Neural progenitor cell (in vitro differentiated cells): ENCODE data around the gene RAB13. TPM values are rescaled to one million over a fixed set of nuclear protein-coding genes. Genes with fewer than 3 reads are reported as not detected.

Experiments
- DNase-seq: peaks from one replicate; pipeline ENCODE4 v3.0.0-alpha.2; 2016; ENCODE audit warnings: low spot score
- H2AFZ ChIP-seq: fragments of 200-600 bp; sonication (generic); replicated peaks from 2 replicates; pipeline ENCODE4 v1.6.1; 2016; ENCODE audit warnings: antibody characterized with exemption
- H3F3A ChIP-seq: fragments of 200-600 bp; sonication (generic); 2 replicates; pipeline ENCODE4 v1.6.1; 2016; ENCODE audit warnings: antibody characterized with exemption, low read depth
- H3K27ac ChIP-seq: fragments of 200-600 bp; sonication (generic); 2 replicates; pipeline ENCODE4 v1.5.1; 2016; ENCODE audit warnings: mild to moderate bottlenecking
- H3K27me3 ChIP-seq: fragments of 200-600 bp; sonication (generic); 2 replicates; pipeline ENCODE4 v1.6.1; 2016; ENCODE audit warnings: mild to moderate bottlenecking, moderate library complexity
- H3K36me3 ChIP-seq: fragments of 200-600 bp; sonication (generic); 2 replicates; pipeline ENCODE4 v1.5.1; 2016
- H3K4me1 ChIP-seq: fragments of 200-600 bp; sonication (generic); 2 replicates; pipeline ENCODE4 v1.6.1; 2016; ENCODE audit warnings: mixed run types
- H3K4me2 ChIP-seq: fragments of 200-600 bp; sonication (generic); 2 replicates; pipeline ENCODE4 v1.6.1; 2016
- H3K4me3 ChIP-seq: fragments of 200-600 bp; sonication (generic); 2 replicates; pipeline ENCODE4 v1.5.1; 2016
- H3K79me2 ChIP-seq: fragments of 200-600 bp; sonication (generic); 2 replicates; pipeline ENCODE4 v1.6.1; 2016; ENCODE audit warnings: low read depth
- H3K9ac ChIP-seq: fragments of 200-600 bp; sonication (generic); 2 replicates; pipeline ENCODE4 v1.6.1; 2016
- H3K9me3 ChIP-seq: fragments of 200-600 bp; sonication (generic); 2 replicates; pipeline ENCODE4 v1.5.1; 2016; ENCODE audit warnings: low read depth
- H4K20me1 ChIP-seq: fragments of 200-600 bp; sonication (generic); 2 replicates; pipeline ENCODE4 v1.6.1; 2016; ENCODE audit warnings: low read depth
- H3K27ac Mint-ChIP-seq: 3 replicates; pipeline ENCODE4 v1.8.0; 2021; ENCODE audit warnings: mixed read lengths
- H3K27me3 Mint-ChIP-seq: 2 replicates; pipeline ENCODE4 v1.8.0; 2022; ENCODE audit warnings: low read depth, mild to moderate bottlenecking, inconsistent platforms, moderate library complexity, mixed read lengths; ENCODE audit not compliant: insufficient read depth
- H3K36me3 Mint-ChIP-seq: 3 replicates; pipeline ENCODE4 v1.8.0; 2021; ENCODE audit warnings: mixed read lengths
- H3K4me1 Mint-ChIP-seq: 3 replicates; pipeline ENCODE4 v1.8.0; 2021; ENCODE audit warnings: mixed read lengths
- H3K4me3 Mint-ChIP-seq: 3 replicates; pipeline ENCODE4 v1.8.0; 2021; ENCODE audit warnings: mild to moderate bottlenecking, moderate library complexity, mixed read lengths
- H3K9me3 Mint-ChIP-seq: 3 replicates; pipeline ENCODE4 v1.8.0; 2020; ENCODE audit warnings: mixed read lengths
- CTCF ChIP-seq: fragments of 200-600 bp; sonication (generic); IDR thresholded peaks from 2 replicates; pipeline ENCODE4 v1.5.1; 2017; ENCODE audit warnings: antibody characterized with exemption, mild to moderate bottlenecking
- EZH2 ChIP-seq: fragments of 200-600 bp; sonication (generic); IDR thresholded peaks from 2 replicates; pipeline ENCODE4 v1.6.1; 2017; ENCODE audit warnings: antibody characterized with exemption, mild to moderate bottlenecking, moderate library complexity
- EZH2phosphoT487 ChIP-seq: fragments of 200-600 bp; sonication (generic); IDR thresholded peaks from 2 replicates; pipeline ENCODE4 v1.6.1; 2017; ENCODE audit warnings: antibody characterized with exemption
- total RNA-seq: library from RNA; depleted of rRNA; stranded (reverse); fragments of >200 nt; gene quantifications from 2 replicates; pipeline ENCODE4 v1.2.3, GENCODE V29; 2015; ENCODE audit warnings: low replicate concordance

RAB13 gene
- total RNA-seq, 1 donor from 2014 or later = 14.3 TPM

- Histone ChIP-seq H2AFZ (peak overlapping the region; percentile 90), H3F3A (peaks cover 40% of the 10 kb centered on the region), H3K4me2 (peak overlapping the region; percentile 84), H3K4me1 (peaks cover 7% of the 10 kb centered on the region), H3K4me3 (peak overlapping the region; percentile 88), H3K79me2 (peaks cover 20% of the 10 kb centered on the region), H3K36me3 (peaks cover 3% of the 10 kb centered on the region), H3K9me3 (no peaks in the 10 kb centered on the region), H3K27ac (no peak overlapping the region), H3K27me3 (no peaks in the 10 kb centered on the region), H4K20me1 (no peaks in the 10 kb centered on the region), H3K9ac (peak overlapping the region; percentile 33)
- Mint-ChIP-seq H3K27ac (no peak overlapping the region), H3K4me1 (peaks cover 25% of the 10 kb centered on the region), H3K4me3 (peak overlapping the region; percentile 99), H3K27me3 (peaks cover 11% of the 10 kb centered on the region), H3K36me3 (peaks cover 18% of the 10 kb centered on the region), H3K9me3 (no peaks in the 10 kb centered on the region)
- DNase-seq = no peak
- TF ChIP-seq EZH2phosphoT487 = no peak
- no peak for TF ChIP-seq CTCF
- no peak for TF ChIP-seq EZH2
Measured at GRCh38 chr1:153978274-153978909, 7.7 kb downstream of the RAB13 start.

GRCh38 chr1:153977250-153978240, 8.6 kb downstream of the RAB13 start, which contains the start of gene JTB:
Gene JTB, minus strand, starts transcription at chr1:153977674. Its CDS starts 422 bp downstream, at chr1:153977252.
- Mint-ChIP-seq H3K27ac (peak within 1 kb of the TSS; percentile 96), H3K27me3 (peaks cover 9% of the 10 kb centered on the region), H3K4me3 (peak within 1 kb of the TSS; percentile 99), H3K9me3 (no peaks in the 10 kb centered on the region), H3K36me3 (peaks cover 17% of the 10 kb centered on the region), H3K4me1 (peaks cover 25% of the 10 kb centered on the region)
- Histone ChIP-seq H3K4me3 (peak within 1 kb of the TSS; percentile 88), H3K27me3 (no peaks in the 10 kb centered on the region), H3K79me2 (peaks cover 20% of the 10 kb centered on the region), H4K20me1 (no peaks in the 10 kb centered on the region), H3F3A (peaks cover 40% of the 10 kb centered on the region), H3K27ac (no peak within 1 kb of the TSS), H3K9ac (peak within 1 kb of the TSS; percentile 68), H2AFZ (peak within 1 kb of the TSS; percentile 90), H3K4me2 (peak within 1 kb of the TSS; percentile 84), H3K4me1 (peaks cover 7% of the 10 kb centered on the region), H3K36me3 (peaks cover 3% of the 10 kb centered on the region), H3K9me3 (no peaks in the 10 kb centered on the region)
- TF ChIP-seq CTCF = no peak
- no peak for TF ChIP-seq EZH2
- no peak for TF ChIP-seq EZH2phosphoT487
- peak; percentile 96 for DNase-seq

GRCh38 chr1:153976819-153977249, 9.3 kb downstream of the RAB13 start:
- Mint-ChIP-seq H3K27me3 (peaks cover 9% of the 10 kb centered on the region), H3K9me3 (no peaks in the 10 kb centered on the region), H3K4me3 (peak overlapping the region; percentile 99), H3K4me1 (peaks cover 25% of the 10 kb centered on the region), H3K36me3 (peaks cover 23% of the 10 kb centered on the region), H3K27ac (peak overlapping the region; percentile 2)
- Histone ChIP-seq H3K27ac (no peak overlapping the region), H3K79me2 (peaks cover 20% of the 10 kb centered on the region), H3K4me1 (peaks cover 7% of the 10 kb centered on the region), H3K36me3 (peaks cover 3% of the 10 kb centered on the region), H3K4me2 (peak overlapping the region; percentile 84), H4K20me1 (no peaks in the 10 kb centered on the region), H3K4me3 (peak overlapping the region; percentile 88), H3F3A (peaks cover 44% of the 10 kb centered on the region), H3K27me3 (no peaks in the 10 kb centered on the region), H3K9me3 (no peaks in the 10 kb centered on the region), H3K9ac (peak overlapping the region; percentile 68), H2AFZ (peak overlapping the region; percentile 90)
- no peak for TF ChIP-seq CTCF
- TF ChIP-seq EZH2 = no peak
- no peak for TF ChIP-seq EZH2phosphoT487
- DNase-seq = peak; percentile 34
